H1 (cell line): ENCODE data around the gene PLEKHA5. TPM values are rescaled to one million over a fixed set of nuclear protein-coding genes. Genes with fewer than 3 reads are reported as not detected.

Experiments
- CTCF ChIA-PET: fragments of 300-600 bp; sonication (Branson Sonifier 250); formaldehyde crosslinking; loops from one replicate; lab custom pipeline; 2021; ENCODE audit not compliant: partially characterized antibody; lab: Charles Lee
- POLR2A ChIA-PET: fragments of 300-600 bp; sonication (Branson Sonifier 250); formaldehyde crosslinking; loops from one replicate; lab custom pipeline; 2021; ENCODE audit warnings: inconsistent platforms; ENCODE audit not compliant: partially characterized antibody; lab: Charles Lee
- DNase-seq, 2 experiments: peaks; one replicate each; pipeline versions ENCODE4 v3.0.0 to v3.0.0-alpha.2; 2010 to 2022; ENCODE audit warnings: low spot score in 2 of 2, low read depth in 1 of 2, mixed read lengths in 1 of 2
- FAIRE-seq: peaks from 2 replicates; lab custom pipeline; 2011; peaks lifted over from hg19 to GRCh38; lab: Jason Lieb, UNC
- H2AFZ ChIP-seq: 2 replicates; pipeline ENCODE4 v1.8.1; 2012; ENCODE audit warnings: low read length, inconsistent platforms
- H2AK5ac ChIP-seq: 2 replicates; pipeline ENCODE4 v1.6.1; 2013; ENCODE audit warnings: low read depth, low read length
- H2BK120ac ChIP-seq: replicated peaks from 2 replicates; pipeline ENCODE3; 2013; ENCODE audit warnings: low read depth, low read length, inconsistent platforms
- H2BK12ac ChIP-seq: 2 replicates; pipeline ENCODE4 v1.6.1; 2013; ENCODE audit warnings: low read depth, low read length
- H2BK15ac ChIP-seq: 2 replicates; pipeline ENCODE4 v1.6.1; 2013; ENCODE audit warnings: low read length
- H2BK20ac ChIP-seq: 2 replicates; pipeline ENCODE4 v1.6.1; 2013; ENCODE audit warnings: low read length
- H2BK5ac ChIP-seq: 2 replicates; pipeline ENCODE4 v1.6.1; 2013; ENCODE audit warnings: low read depth, low read length
- H3K14ac ChIP-seq: 2 replicates; pipeline ENCODE4 v1.6.1; 2013; ENCODE audit warnings: inconsistent platforms; ENCODE audit not compliant: insufficient read length
- H3K18ac ChIP-seq: 2 replicates; pipeline ENCODE4 v1.6.1; 2013; ENCODE audit warnings: low read length; ENCODE audit errors: extremely low read depth
- H3K23ac ChIP-seq: 2 replicates; pipeline ENCODE4 v1.6.1; 2013; ENCODE audit warnings: inconsistent platforms; ENCODE audit not compliant: insufficient read length
- H3K23me2 ChIP-seq: 2 replicates; pipeline ENCODE4 v1.6.1; 2013; ENCODE audit warnings: low read depth, low read length
- H3K27ac ChIP-seq: 2 replicates; pipeline ENCODE4 v1.6.1; 2011; ENCODE audit warnings: low read depth, low read length, inconsistent platforms
- H3K27me3 ChIP-seq, 4 experiments: replicated peaks in 1 of 4; 1 replicate in 1 of 4; 2 replicates in 3 of 4; pipeline versions ENCODE4 v1.6.1 to v1.8.1; 2011 to 2013; ENCODE audit warnings: low read length in 3 of 4, mild to moderate bottlenecking in 3 of 4, inconsistent platforms in 2 of 4, mixed read lengths in 2 of 4, moderate library complexity in 1 of 4; ENCODE audit not compliant: control insufficient read depth in 3 of 4, insufficient read depth in 3 of 4; ENCODE audit errors: extremely low read depth in 1 of 4
- H3K36me3 ChIP-seq, 4 experiments: 2 replicates each; pipeline versions ENCODE4 v1.6.1 to v1.8.1; 2011 to 2013; ENCODE audit warnings: mild to moderate bottlenecking in 4 of 4, low read length in 3 of 4, moderate library complexity in 2 of 4, control low read depth in 1 of 4, inconsistent platforms in 1 of 4; ENCODE audit not compliant: insufficient read depth in 4 of 4, control insufficient read depth in 2 of 4
- H3K4ac ChIP-seq: replicated peaks from 2 replicates; pipeline ENCODE3; 2013; ENCODE audit warnings: low read length, low read depth, mixed read lengths, inconsistent platforms; ENCODE audit not compliant: insufficient read length
- H3K4me1 ChIP-seq, 4 experiments: replicated peaks in 1 of 4; 1 replicate in 1 of 4; 2 replicates in 3 of 4; pipeline versions ENCODE4 v1.6.1 to v1.8.1; 2011 to 2013; ENCODE audit warnings: low read length in 3 of 4, inconsistent platforms in 2 of 4, mixed read lengths in 1 of 4; ENCODE audit not compliant: insufficient read depth in 4 of 4, control insufficient read depth in 3 of 4
- H3K4me2 ChIP-seq, 2 experiments: 2 replicates each; pipeline versions ENCODE4 v1.6.1 to v1.8.1; 2011 to 2013; ENCODE audit warnings: low read depth in 2 of 2, low read length in 2 of 2, control low read depth in 1 of 2, inconsistent platforms in 1 of 2, mild to moderate bottlenecking in 1 of 2; ENCODE audit not compliant: insufficient read depth in 1 of 2
- H3K4me3 ChIP-seq, 4 experiments: fragments of 200-600, 300-600 bp in 1 of 4; sonication (generic), shearing (Covaris generic), sonication (Bioruptor Twin) in 1 of 4; 2 replicates each; pipeline versions ENCODE4 v1.5.1 to v1.8.1; 2011 to 2016; ENCODE audit warnings: low read length in 4 of 4, low read depth in 3 of 4, control low read depth in 2 of 4, inconsistent platforms in 2 of 4, mild to moderate bottlenecking in 2 of 4, mixed read lengths in 1 of 4, moderate library complexity in 1 of 4; ENCODE audit not compliant: insufficient read depth in 2 of 4; ENCODE audit errors: extremely low read depth in 1 of 4
- H3K56ac ChIP-seq: replicated peaks from 2 replicates; pipeline ENCODE3; 2013; ENCODE audit warnings: low read depth, mild to moderate bottlenecking, mixed read lengths, low read length, inconsistent platforms; ENCODE audit not compliant: insufficient read length
- H3K79me1 ChIP-seq: 2 replicates; pipeline ENCODE4 v1.6.1; 2013; ENCODE audit warnings: low read depth, low read length, control low read depth
- H3K79me2 ChIP-seq, 2 experiments: 2 replicates each; pipeline versions ENCODE4 v1.6.1 to v1.8.1; 2012 to 2013; ENCODE audit warnings: low read length in 2 of 2, mild to moderate bottlenecking in 2 of 2, inconsistent platforms in 1 of 2; ENCODE audit not compliant: insufficient read depth in 2 of 2, control insufficient read depth in 1 of 2
- H3K9ac ChIP-seq, 4 experiments: replicated peaks in 1 of 4; 1 replicate in 1 of 4; 2 replicates in 3 of 4; pipeline versions ENCODE4 v1.6.1 to v1.8.1; 2011 to 2013; ENCODE audit warnings: low read depth in 3 of 4, low read length in 3 of 4, control low read depth in 2 of 4, mild to moderate bottlenecking in 2 of 4, moderate library complexity in 2 of 4, inconsistent platforms in 1 of 4; ENCODE audit errors: extremely low read depth in 1 of 4
- H3K9me3 ChIP-seq, 2 experiments: 2 replicates each; pipeline versions ENCODE4 v1.6.1 to v1.8.1; 2012 to 2013; ENCODE audit warnings: mild to moderate bottlenecking in 2 of 2, moderate library complexity in 2 of 2, control low read depth in 1 of 2, inconsistent platforms in 1 of 2, low read depth in 1 of 2, low read length in 1 of 2, mixed read lengths in 1 of 2; ENCODE audit not compliant: insufficient read depth in 2 of 2
- H4K20me1 ChIP-seq, 2 experiments: replicated peaks in 1 of 2; 2 replicates each; pipeline versions ENCODE3 to v1.8.1; 2011 to 2013; ENCODE audit warnings: inconsistent platforms in 2 of 2, low read length in 2 of 2, mild to moderate bottlenecking in 1 of 2; ENCODE audit not compliant: insufficient read depth in 2 of 2, control insufficient read depth in 1 of 2
- H4K5ac ChIP-seq: 2 replicates; pipeline ENCODE4 v1.6.1; 2013; ENCODE audit warnings: low read length, low read depth, mixed read lengths, inconsistent platforms; ENCODE audit not compliant: insufficient read length
- H4K8ac ChIP-seq: 2 replicates; pipeline ENCODE4 v1.8.0; 2013; ENCODE audit warnings: mild to moderate bottlenecking, moderate library complexity, low read length, inconsistent platforms; ENCODE audit not compliant: insufficient read depth; ENCODE audit errors: extremely low read depth
- H4K91ac ChIP-seq: replicated peaks from 2 replicates; pipeline ENCODE3; 2013; ENCODE audit warnings: low read length, mixed read lengths, inconsistent platforms; ENCODE audit not compliant: insufficient read length
- E2F6 ChIP-seq: IDR thresholded peaks from 2 replicates; pipeline ENCODE4 v1.6.1; 2012; ENCODE audit warnings: inconsistent platforms
- GTF2F1 ChIP-seq: IDR thresholded peaks from 2 replicates; pipeline ENCODE4 v1.6.1; 2012; ENCODE audit warnings: low read depth, low read length, improper control_type of control experiment, borderline replicate concordance
- KDM1A ChIP-seq: fragments of 200-600, 300-600 bp; sonication (generic); IDR thresholded peaks from 2 replicates; pipeline ENCODE4 v1.7.1; 2016; ENCODE audit warnings: mild to moderate bottlenecking, low read length, borderline replicate concordance
- KDM4A ChIP-seq: IDR thresholded peaks from one replicate; pipeline ENCODE4 v1.7.1; 2012; ENCODE audit warnings: low read depth, mild to moderate bottlenecking, moderate library complexity, low read length, inconsistent platforms; ENCODE audit not compliant: severe bottlenecking
- POLR2A ChIP-seq, 2 experiments: IDR thresholded peaks; 1 replicate in 1 of 2; 2 replicates in 1 of 2; pipeline ENCODE4 v1.6.1; 2011; ENCODE audit warnings: low read depth in 2 of 2, low read length in 2 of 2, mild to moderate bottlenecking in 2 of 2; ENCODE audit errors: control extremely low read depth in 1 of 2
- POLR2AphosphoS5 ChIP-seq: IDR thresholded peaks from 2 replicates; pipeline ENCODE4 v1.6.1; 2011; ENCODE audit warnings: low read depth, low read length
- SIX5 ChIP-seq: IDR thresholded peaks from 2 replicates; pipeline ENCODE4 v1.6.1; 2011; ENCODE audit warnings: mild to moderate bottlenecking, low read depth, low read length
- whole genome bisulfite sequencing, 2 experiments: shearing (Covaris generic) in 1 of 2; methylation state at CpG; one replicate each; pipeline versions ENCODE4 v1.1.6 to v1.1.7; 2013 to 2015; ENCODE audit warnings: low lambda C conversion rate in 2 of 2, mixed read lengths in 2 of 2, inconsistent platforms in 1 of 2, low coverage in 1 of 2, missing lambda C conversion rate in 1 of 2; ENCODE audit not compliant: insufficient replicate concordance in 2 of 2, insufficient coverage in 1 of 2, insufficient read length in 1 of 2; ENCODE audit errors: extremely low coverage in 1 of 2, missing lambda C conversion rate in 1 of 2; 5-methylcytosine and 5-hydroxymethylcytosine counted together
- polyA plus RNA-seq, 7 experiments: library from polyadenylated mRNA; depleted of rRNA in 3 of 7; stranded (reverse) in 5 of 7; unstranded in 2 of 7; fragments of >200 nt in 5 of 7; fragments of 200-250 nt in 2 of 7; gene quantifications; 1 replicate in 5 of 7; 2 replicates in 1 of 7; 4 replicates in 1 of 7; pipeline versions ENCODE4 v1.2.1 to v1.2.3, GENCODE V29; 2011 to 2013; ENCODE audit warnings: missing spikeins in 2 of 7, mixed read lengths in 2 of 7
- total RNA-seq: library from RNA; stranded (reverse); fragmentation: NEBNext Ultra II Directional; extraction: Animal tissue kit (Norgen Biotek cat#: 25700); gene quantifications from 2 replicates; pipeline ENCODE4 v1.2.1, GENCODE V29; 2021

The PLEKHA5 gene
- total and polyA plus RNA-seq, 2 of the 8 experiments (the other 6 are each of a cell fraction or from before 2014, with no cell fraction given): 17.2 to 66.1 TPM

GRCh38 chr12:19306366-19306765, 176.8 kb downstream of the PLEKHA5 start:
- 97% methylated on average over 25 of the region's 35 CpGs; no CpG with 5 or more reads in 1 of the 2 experiments for whole genome bisulfite sequencing, 2 experiments
- peaks cover 0 to 17% (median 6%) of the 10 kb centered on the region in 4 experiments; a peak in 5 of 8 replicates for H3K36me3 ChIP-seq
- POLR2A ChIA-PET: interaction anchor here (0.7 to 1.4 kb wide), 3 partner anchors 11 to 1473 kb away, joined by 3 to 5 read pairs (median 4); no protein-coding TSS in a partner anchor

More at GRCh38 chr12:19306366-19306765, 176.8 kb downstream of the PLEKHA5 start:
- no peak overlapping the region for H3K27ac ChIP-seq
- no peaks in the 10 kb centered on the region; a peak in 1 of 7 replicates for H3K4me1 ChIP-seq
- no peak overlapping the region for H4K91ac ChIP-seq
- no peak overlapping the region for H2AFZ ChIP-seq
- peaks cover 0 to 1% of the 10 kb centered on the region in 2 experiments for H4K20me1 ChIP-seq
- no peak overlapping the region for H3K4me2 ChIP-seq
- no peak overlapping the region for H2BK5ac ChIP-seq
- no peak overlapping the region for H3K4me3 ChIP-seq
- H3K4ac ChIP-seq: no peak overlapping the region
- H2BK12ac ChIP-seq: no peak overlapping the region
- H3K9ac ChIP-seq: no peak overlapping the region
- H3K79me1 ChIP-seq: no peaks in the 10 kb centered on the region
- TF ChIP-seq POLR2A (IDR thresholded peaks at IDR 0.05; ENCODE audit: control extremely low read depth in 1 of 2, low read depth in 2 of 2, low read length in 2 of 2): 0 out of 3 replicates have a peak, but pooled peaks of 1 of the 2 experiments have one; percentile 13
- TF ChIP-seq KDM4A: no peak
- TF ChIP-seq SIX5: no peak
- TF ChIP-seq KDM1A: no peak
- TF ChIP-seq GTF2F1: no peak
- no peak for TF ChIP-seq E2F6
- TF ChIP-seq POLR2AphosphoS5: peak; percentile 27; the same call in 1 of the 2 replicates
- TF ChIP-seq, all 59 proteins: peak for 2
- Histone ChIP-seq H3K23me2 (no peaks in the 10 kb centered on the region), H3K27me3 (no peaks in the 10 kb centered on the region), H3K9me3 (no peaks in the 10 kb centered on the region), H2BK20ac (no peak overlapping the region), H2AK5ac (no peak overlapping the region), H3K56ac (no peak overlapping the region), H3K14ac (no peak overlapping the region), H4K8ac (no peak overlapping the region), H3K18ac (no peak overlapping the region), H2BK15ac (no peak overlapping the region), H2BK120ac (no peak overlapping the region), H3K23ac (no peak overlapping the region), H3K79me2 (no peaks in the 10 kb centered on the region), H4K5ac (no peak overlapping the region)
- FAIRE-seq (no peak), DNase-seq (no peak)
- CTCF ChIA-PET: interaction anchor here (0.6 to 1.3 kb wide), 3 partner anchors 18 to 718 kb away, joined by 3 to 4 read pairs (median 3); no protein-coding TSS in a partner anchor
